Breast epithelium (tissue), 4 donors: ENCODE measurements around the gene GLIS1. TPM values are rescaled to one million over a fixed set of nuclear protein-coding genes. Genes with fewer than 3 reads are reported as not detected.

Experiments used
- DNase-seq, 2 donors: peaks; one replicate each; pipeline ENCODE4 v3.0.0-alpha.2; 2019; ENCODE audit warnings: low spot score in 2 of 2
- H3K27ac ChIP-seq, 2 donors: fragments of 200-600 bp; sonication (generic) in 1 of 2; one replicate each; pipeline ENCODE4 v1.5.1; 2016 to 2019; ENCODE audit warnings: mild to moderate bottlenecking in 1 of 2
- H3K27me3 ChIP-seq, 2 donors: fragments of 200-600 bp; sonication (generic) in 1 of 2; one replicate each; pipeline versions ENCODE4 v1.5.1 to v1.6.0; 2017 to 2019; ENCODE audit warnings: control low read depth in 1 of 2, mild to moderate bottlenecking in 1 of 2
- H3K36me3 ChIP-seq: fragments of 200-600 bp; one replicate; pipeline ENCODE4 v1.5.1; 2019
- H3K4me1 ChIP-seq, 2 donors: fragments of 200-600 bp; sonication (generic); one replicate each; pipeline ENCODE4 v1.5.1; 2016 to 2019; ENCODE audit warnings: control low read depth in 1 of 2
- H3K4me3 ChIP-seq, 3 donors: fragments of 200-600 bp; sonication (generic); 1 replicate in 2 of 3; 2 replicates in 1 of 3; pipeline ENCODE4 v1.5.1; 2016 to 2019; ENCODE audit warnings: mild to moderate bottlenecking in 3 of 3, moderate library complexity in 2 of 3
- H3K9me3 ChIP-seq, 2 donors: fragments of 200-600 bp; sonication (generic) in 1 of 2; one replicate each; pipeline ENCODE4 v1.5.1; 2016 to 2019; ENCODE audit warnings: control low read depth in 1 of 2
- POLR2A ChIP-seq: fragments of 450-650 bp; IDR thresholded peaks from one replicate; pipeline ENCODE4 v1.6.1; 2016; ENCODE audit warnings: antibody characterized with exemption, mild to moderate bottlenecking, moderate library complexity
- POLR2AphosphoS5 ChIP-seq, 3 donors: sonication (generic); formaldehyde crosslinking; IDR thresholded peaks; one replicate each; pipeline ENCODE4 v1.6.1; 2017; ENCODE audit warnings: antibody characterized with exemption in 3 of 3
- intact Hi-C: fragments of 100-400 bp; cut with DNase I; formaldehyde crosslinking; loops from one replicate; pipeline ENCODE4 v1.15.1; 2023; ENCODE audit warnings: low total_unique reads
- total RNA-seq, 3 donors: library from RNA; depleted of rRNA; stranded (reverse); fragments of >200 nt; gene quantifications; one replicate each; pipeline ENCODE4 v1.1.0, GENCODE V29; 2016
- TF ChIP-seq, protein P1 (sequence below), 3 donors: fragments of 450-650 bp; IDR thresholded peaks; one replicate each; pipeline ENCODE4 v1.5.1; 2016 to 2017; ENCODE audit warnings: antibody characterized with exemption in 3 of 3, mild to moderate bottlenecking in 3 of 3, moderate library complexity in 3 of 3

The GLIS1 gene
- total RNA-seq, 3 donors from 2014 or later, result 0.16 to 2.0 (median 0.59) TPM

DNA sequence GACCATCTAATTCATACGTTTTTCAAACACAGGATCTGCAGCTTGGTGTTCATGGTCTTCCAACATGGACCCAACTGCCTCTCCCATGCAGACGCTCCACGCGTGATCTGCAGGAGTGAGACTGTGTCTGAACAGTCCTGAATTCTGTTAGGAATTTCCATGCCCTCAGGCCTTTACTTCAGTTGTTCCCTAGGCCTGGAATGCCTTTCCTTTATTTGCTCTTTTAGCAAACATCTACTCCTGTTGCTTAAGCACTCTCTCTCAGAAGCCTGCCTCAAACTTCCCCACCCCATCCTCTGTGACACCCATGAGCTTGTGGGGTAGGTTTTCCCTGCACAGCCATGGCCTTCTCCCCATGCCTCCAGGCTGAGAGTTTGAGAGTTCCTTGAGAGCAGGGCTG is 206.1 kb downstream of the GLIS1 start:
- Histone ChIP-seq H3K4me3 (no peak overlapping the region), H3K9me3 (no peaks in the 10 kb centered on the region), H3K4me1 (no peaks in the 10 kb centered on the region), H3K27ac (no peak overlapping the region), H3K36me3 (no peaks in the 10 kb centered on the region), H3K27me3 (no peaks in the 10 kb centered on the region)
- TF ChIP-seq POLR2A (no peak), POLR2AphosphoS5 (IDR thresholded peaks at IDR 0.05) (no peak)
- TF ChIP-seq, protein P1, sequence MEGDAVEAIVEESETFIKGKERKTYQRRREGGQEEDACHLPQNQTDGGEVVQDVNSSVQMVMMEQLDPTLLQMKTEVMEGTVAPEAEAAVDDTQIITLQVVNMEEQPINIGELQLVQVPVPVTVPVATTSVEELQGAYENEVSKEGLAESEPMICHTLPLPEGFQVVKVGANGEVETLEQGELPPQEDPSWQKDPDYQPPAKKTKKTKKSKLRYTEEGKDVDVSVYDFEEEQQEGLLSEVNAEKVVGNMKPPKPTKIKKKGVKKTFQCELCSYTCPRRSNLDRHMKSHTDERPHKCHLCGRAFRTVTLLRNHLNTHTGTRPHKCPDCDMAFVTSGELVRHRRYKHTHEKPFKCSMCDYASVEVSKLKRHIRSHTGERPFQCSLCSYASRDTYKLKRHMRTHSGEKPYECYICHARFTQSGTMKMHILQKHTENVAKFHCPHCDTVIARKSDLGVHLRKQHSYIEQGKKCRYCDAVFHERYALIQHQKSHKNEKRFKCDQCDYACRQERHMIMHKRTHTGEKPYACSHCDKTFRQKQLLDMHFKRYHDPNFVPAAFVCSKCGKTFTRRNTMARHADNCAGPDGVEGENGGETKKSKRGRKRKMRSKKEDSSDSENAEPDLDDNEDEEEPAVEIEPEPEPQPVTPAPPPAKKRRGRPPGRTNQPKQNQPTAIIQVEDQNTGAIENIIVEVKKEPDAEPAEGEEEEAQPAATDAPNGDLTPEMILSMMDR (IDR thresholded peaks at IDR 0.05), result no peak
- no peak for DNase-seq
- intact Hi-C loops, result no loop called here

DNA sequence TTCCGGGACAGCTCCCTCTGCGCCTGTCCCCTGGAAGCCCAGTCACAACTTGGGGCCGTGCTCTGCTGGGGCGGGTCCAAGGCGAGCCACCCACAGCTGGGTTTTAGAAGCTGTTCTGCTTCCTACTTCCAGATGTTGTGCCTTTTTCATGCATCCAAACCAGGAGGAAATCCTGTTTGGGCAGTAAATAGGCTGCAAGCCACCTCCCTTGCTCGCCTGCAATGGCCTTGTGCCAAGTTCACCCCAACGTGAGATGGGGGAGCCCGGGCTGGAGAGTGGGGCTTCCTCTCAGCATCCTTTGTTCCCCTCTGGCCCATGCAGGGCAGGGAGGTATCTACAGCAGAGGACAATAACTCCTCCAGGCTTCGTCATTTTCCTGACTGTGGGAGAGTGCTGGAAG is 206.6 kb downstream of the GLIS1 start:
- H3K36me3 ChIP-seq, result no peaks in the 10 kb centered on the region
- H3K9me3 ChIP-seq, result no peaks in the 10 kb centered on the region
- no peak overlapping the region for H3K27ac ChIP-seq
- H3K4me1 ChIP-seq, result no peaks in the 10 kb centered on the region
- intact Hi-C loops, result no loop called here
- no peak for DNase-seq
- TF ChIP-seq POLR2AphosphoS5 (IDR thresholded peaks at IDR 0.05) (no peak), POLR2A (no peak)
- TF ChIP-seq, protein P1 (IDR thresholded peaks at IDR 0.05), result no peak
- H3K27me3 ChIP-seq, result no peaks in the 10 kb centered on the region
- no peak overlapping the region for H3K4me3 ChIP-seq

DNA sequence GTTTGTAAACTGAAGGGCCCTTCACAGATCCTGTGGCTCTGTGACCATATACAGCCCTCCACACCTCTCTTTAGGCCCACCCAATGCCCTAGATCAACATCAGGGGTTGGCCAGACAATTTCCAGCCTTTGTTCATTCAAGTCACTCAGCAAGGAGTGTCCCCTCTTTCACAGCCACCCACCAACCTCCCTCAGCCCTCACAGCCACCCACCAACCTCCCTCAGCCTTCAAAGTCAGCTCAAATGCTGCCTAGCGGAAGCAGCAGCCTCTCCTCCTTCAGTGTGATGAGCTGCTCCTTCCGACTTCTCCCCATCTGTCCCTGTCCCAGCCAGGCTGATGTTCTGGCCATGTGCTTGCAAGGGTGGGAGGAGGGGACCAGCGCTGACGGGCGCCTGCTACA is 208.4 kb downstream of the GLIS1 start:
- Histone ChIP-seq H3K27me3 (no peaks in the 10 kb centered on the region), H3K36me3 (no peaks in the 10 kb centered on the region), H3K4me1 (peaks cover 0 to 3% of the 10 kb centered on the region in 2 donors), H3K27ac (no peak overlapping the region), H3K9me3 (no peaks in the 10 kb centered on the region), H3K4me3 (no peak overlapping the region)
- intact Hi-C loops, result loop anchor here (1.0 kb wide), 1 partner anchor 31 kb away; no protein-coding TSS in a partner anchor
- TF ChIP-seq, protein P1 (IDR thresholded peaks at IDR 0.05), result no peak
- no peak for TF ChIP-seq POLR2AphosphoS5 (IDR thresholded peaks at IDR 0.05)
- no peak for TF ChIP-seq POLR2A
- DNase-seq, result no peak

DNA sequence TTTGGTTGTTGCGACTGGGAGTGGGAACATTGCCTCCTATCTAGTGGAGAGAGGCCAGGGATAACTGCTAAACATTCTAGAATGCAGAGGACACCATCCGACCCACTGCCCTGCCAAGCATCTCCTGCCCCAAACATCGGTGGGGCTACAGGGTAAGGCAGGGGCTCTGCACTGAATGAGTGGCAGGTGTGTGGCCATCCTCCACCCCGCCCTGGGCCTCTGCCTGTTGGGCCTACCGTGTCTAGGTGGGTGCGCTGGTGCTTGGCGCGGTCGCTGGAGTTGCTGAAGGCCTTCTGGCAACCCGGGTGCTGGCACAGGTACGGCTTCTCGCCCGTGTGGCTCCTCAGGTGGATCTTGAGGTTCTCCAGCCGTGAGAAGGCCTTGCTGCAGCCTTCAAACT is 209.4 kb downstream of the GLIS1 start:
- intact Hi-C loops, result no loop called here
- H3K4me1 ChIP-seq, result peaks cover 0 to 3% of the 10 kb centered on the region in 2 donors
- no peak for DNase-seq
- TF ChIP-seq POLR2A (no peak), POLR2AphosphoS5 (IDR thresholded peaks at IDR 0.05) (no peak)
- TF ChIP-seq, protein P1 (IDR thresholded peaks at IDR 0.05), result no peak
- H3K9me3 ChIP-seq, result no peaks in the 10 kb centered on the region
- no peaks in the 10 kb centered on the region for H3K36me3 ChIP-seq
- H3K27ac ChIP-seq, result no peak overlapping the region
- no peaks in the 10 kb centered on the region for H3K27me3 ChIP-seq
- no peak overlapping the region for H3K4me3 ChIP-seq

DNA sequence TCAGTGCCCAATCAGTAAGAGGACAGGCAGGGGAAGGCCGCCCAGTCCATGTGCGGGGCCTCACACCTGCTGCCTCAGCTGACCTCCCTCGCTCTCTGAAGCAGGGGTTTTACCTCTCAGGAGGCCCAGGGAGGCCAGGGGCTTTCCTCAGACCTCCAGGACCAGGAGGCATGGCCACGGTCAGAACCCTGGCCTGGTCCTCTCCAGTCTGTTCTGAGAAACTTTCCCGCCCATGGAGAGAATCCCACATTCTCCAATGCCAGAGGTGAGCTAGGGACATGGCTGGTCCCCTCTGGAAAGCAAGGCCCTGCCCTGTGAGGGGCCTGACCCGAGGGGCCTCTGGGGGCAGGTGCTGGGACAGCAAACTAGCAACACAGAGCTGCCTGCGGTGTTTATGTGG is 211.6 kb downstream of the GLIS1 start:
- Histone ChIP-seq H3K27ac (no peak overlapping the region), H3K27me3 (no peaks in the 10 kb centered on the region), H3K36me3 (no peaks in the 10 kb centered on the region), H3K4me3 (no peak overlapping the region), H3K9me3 (no peaks in the 10 kb centered on the region), H3K4me1 (peaks cover 0 to 3% of the 10 kb centered on the region in 2 donors)
- DNase-seq, result no peak
- no peak for TF ChIP-seq POLR2AphosphoS5 (IDR thresholded peaks at IDR 0.05)
- TF ChIP-seq, protein P1 (IDR thresholded peaks at IDR 0.05), result no peak
- TF ChIP-seq POLR2A, result no peak
- intact Hi-C loops, result no loop called here
